ENCODE results near the gene COPB1.

The COPB1 gene

DNA sequence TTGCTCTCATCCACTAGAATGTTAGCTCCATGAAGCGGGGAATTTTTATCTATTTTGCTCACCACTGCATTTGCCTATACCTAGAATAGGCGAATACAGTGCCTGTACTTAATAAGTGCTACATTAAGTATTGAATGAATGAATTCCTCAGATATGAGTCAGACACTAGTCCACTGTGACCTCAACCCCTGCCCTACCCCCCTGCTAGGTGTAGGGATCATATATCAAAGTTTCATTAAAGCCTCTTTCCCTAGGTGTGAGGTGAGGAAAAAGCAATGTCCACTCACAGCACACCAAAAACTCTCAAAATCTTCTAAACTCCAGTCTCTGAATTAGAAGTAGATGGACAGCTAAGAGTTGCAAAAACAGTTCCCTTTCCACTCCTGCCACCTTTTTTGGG is 30.3 kb upstream of the COPB1 start:
- no peak overlapping the region for H3K4me3 ChIP-seq (ENCODE audit: low read depth, low read length)
- DNase-seq (ENCODE audit: low read depth): no peak

DNA sequence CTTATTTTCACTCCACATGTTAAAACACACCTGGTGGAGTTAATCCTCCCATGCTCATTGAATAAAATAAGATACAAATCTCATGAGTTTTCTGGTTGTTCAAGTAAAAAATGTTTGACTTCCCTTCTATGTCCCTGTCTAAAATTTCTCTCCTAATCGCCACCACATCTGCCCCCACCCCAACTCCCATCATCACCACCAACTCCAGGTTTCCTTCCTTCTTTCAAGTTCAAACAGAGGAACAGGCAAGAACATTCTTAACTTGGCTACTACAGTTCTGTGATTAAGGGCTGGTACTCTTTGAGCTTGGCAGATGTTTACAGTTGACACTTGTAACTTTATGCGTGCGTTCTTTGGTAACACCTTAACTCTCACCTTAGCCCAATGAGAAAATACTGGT is 29.7 kb upstream of the COPB1 start:
- TF ChIP-seq POLR2A (IDR thresholded peaks at IDR 0.05; ENCODE audit: extremely low read depth, insufficient read length) (no peak), MYC (IDR thresholded peaks at IDR 0.05; ENCODE audit: low read depth, low read length) (no peak)
- TF ChIP-seq, protein P1, sequence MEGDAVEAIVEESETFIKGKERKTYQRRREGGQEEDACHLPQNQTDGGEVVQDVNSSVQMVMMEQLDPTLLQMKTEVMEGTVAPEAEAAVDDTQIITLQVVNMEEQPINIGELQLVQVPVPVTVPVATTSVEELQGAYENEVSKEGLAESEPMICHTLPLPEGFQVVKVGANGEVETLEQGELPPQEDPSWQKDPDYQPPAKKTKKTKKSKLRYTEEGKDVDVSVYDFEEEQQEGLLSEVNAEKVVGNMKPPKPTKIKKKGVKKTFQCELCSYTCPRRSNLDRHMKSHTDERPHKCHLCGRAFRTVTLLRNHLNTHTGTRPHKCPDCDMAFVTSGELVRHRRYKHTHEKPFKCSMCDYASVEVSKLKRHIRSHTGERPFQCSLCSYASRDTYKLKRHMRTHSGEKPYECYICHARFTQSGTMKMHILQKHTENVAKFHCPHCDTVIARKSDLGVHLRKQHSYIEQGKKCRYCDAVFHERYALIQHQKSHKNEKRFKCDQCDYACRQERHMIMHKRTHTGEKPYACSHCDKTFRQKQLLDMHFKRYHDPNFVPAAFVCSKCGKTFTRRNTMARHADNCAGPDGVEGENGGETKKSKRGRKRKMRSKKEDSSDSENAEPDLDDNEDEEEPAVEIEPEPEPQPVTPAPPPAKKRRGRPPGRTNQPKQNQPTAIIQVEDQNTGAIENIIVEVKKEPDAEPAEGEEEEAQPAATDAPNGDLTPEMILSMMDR (IDR thresholded peaks at IDR 0.05; ENCODE audit: low read depth, low read length): no peak
- TF ChIP-seq, protein P2, sequence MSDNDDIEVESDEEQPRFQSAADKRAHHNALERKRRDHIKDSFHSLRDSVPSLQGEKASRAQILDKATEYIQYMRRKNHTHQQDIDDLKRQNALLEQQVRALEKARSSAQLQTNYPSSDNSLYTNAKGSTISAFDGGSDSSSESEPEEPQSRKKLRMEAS (IDR thresholded peaks at IDR 0.05; ENCODE audit: low read depth, low read length): no peak
- DNase-seq (ENCODE audit: low read depth): no peak
- no peak overlapping the region for H3K4me3 ChIP-seq (ENCODE audit: low read depth, low read length)

More for the DNA sequence above, 30.3 kb upstream of the COPB1 start:
- TF ChIP-seq, protein P2 (IDR thresholded peaks at IDR 0.05; ENCODE audit: low read depth, low read length): no peak
- no peak for TF ChIP-seq MYC (IDR thresholded peaks at IDR 0.05; ENCODE audit: low read depth, low read length)
- no peak for TF ChIP-seq POLR2A (IDR thresholded peaks at IDR 0.05; ENCODE audit: extremely low read depth, insufficient read length)
- TF ChIP-seq, protein P1 (IDR thresholded peaks at IDR 0.05; ENCODE audit: low read depth, low read length): no peak

DNA sequence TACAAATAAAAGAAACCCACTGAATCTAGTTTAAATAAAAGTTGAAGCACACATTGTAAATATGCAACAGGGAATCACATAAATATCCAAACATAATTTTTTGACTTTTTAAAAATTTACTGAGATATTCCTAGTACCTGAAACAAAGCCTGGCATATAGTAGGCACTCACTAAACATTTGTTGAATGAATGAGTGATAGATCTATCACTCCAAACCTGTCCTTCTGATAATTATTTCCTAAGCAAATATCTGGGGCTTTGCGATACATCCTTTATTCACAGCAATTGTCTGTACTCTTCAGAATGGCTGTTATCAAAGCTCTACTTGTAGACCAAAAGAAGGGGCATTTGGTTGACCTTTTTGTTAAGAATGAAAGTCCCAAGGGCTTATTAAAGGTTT is 23.2 kb upstream of the COPB1 start:
- DNase-seq (ENCODE audit: low read depth): no peak
- H3K4me3 ChIP-seq (ENCODE audit: low read depth, low read length): no peak overlapping the region
- TF ChIP-seq, protein P2 (IDR thresholded peaks at IDR 0.05; ENCODE audit: low read depth, low read length): no peak
- TF ChIP-seq, protein P1 (IDR thresholded peaks at IDR 0.05; ENCODE audit: low read depth, low read length): no peak
- TF ChIP-seq MYC (IDR thresholded peaks at IDR 0.05; ENCODE audit: low read depth, low read length) (no peak), POLR2A (IDR thresholded peaks at IDR 0.05; ENCODE audit: extremely low read depth, insufficient read length) (no peak)

DNA sequence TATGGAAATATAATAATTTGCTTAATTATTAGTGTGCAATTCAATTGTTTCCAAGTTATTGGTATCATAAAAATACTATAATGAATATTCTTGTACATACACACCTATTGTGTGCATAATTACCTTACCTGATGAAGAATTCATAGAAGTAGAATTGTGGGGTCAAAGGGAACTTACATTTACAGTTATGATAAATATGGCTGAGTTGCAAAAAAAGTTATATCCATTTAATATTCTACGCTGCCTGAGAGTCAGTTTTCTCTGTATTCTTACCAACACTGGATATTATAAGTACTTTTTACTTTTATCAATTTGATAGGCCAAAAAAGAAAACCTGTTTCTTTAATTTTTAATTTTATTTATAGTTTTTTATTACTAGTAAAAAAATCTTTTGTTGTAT is 22.6 kb upstream of the COPB1 start:
- no peak for TF ChIP-seq MYC (IDR thresholded peaks at IDR 0.05; ENCODE audit: low read depth, low read length)
- no peak for TF ChIP-seq POLR2A (IDR thresholded peaks at IDR 0.05; ENCODE audit: extremely low read depth, insufficient read length)
- DNase-seq (ENCODE audit: low read depth): no peak
- H3K4me3 ChIP-seq (ENCODE audit: low read depth, low read length): no peak overlapping the region

DNA sequence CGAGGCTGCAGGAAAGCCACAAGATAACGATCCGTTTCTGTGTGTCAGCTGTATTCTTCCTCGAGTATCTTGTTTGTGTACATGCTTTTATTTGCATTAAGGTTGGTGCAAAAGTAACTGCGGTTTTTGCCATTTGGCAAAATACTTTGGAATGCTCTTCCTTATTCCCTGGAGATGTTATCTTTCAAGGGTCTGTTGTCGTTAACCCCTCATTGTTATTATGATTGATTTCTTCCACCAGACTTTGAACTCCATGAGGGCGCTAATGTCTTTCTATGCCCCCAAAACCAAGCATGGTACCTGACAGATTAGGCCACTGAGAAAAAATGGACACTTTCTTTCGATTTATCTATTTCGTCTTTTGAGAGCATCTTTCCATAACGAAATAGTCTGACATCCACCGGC is 21.1 kb upstream of the COPB1 start:
- H3K4me3 ChIP-seq (ENCODE audit: low read depth, low read length): peak overlapping the region; percentile 99
- DNase-seq (ENCODE audit: low read depth): no peak
- TF ChIP-seq, protein P2 (IDR thresholded peaks at IDR 0.05; ENCODE audit: low read depth, low read length): 0 out of 2 replicates have a peak, but pooled peaks have one; percentile 11
- TF ChIP-seq, protein P1 (IDR thresholded peaks at IDR 0.05; ENCODE audit: low read depth, low read length): no peak
- TF ChIP-seq MYC (IDR thresholded peaks at IDR 0.05; ENCODE audit: low read depth, low read length) (0 out of 2 replicates have a peak, but pooled peaks have one; percentile 11), POLR2A (IDR thresholded peaks at IDR 0.05; ENCODE audit: extremely low read depth, insufficient read length) (no peak)

DNA sequence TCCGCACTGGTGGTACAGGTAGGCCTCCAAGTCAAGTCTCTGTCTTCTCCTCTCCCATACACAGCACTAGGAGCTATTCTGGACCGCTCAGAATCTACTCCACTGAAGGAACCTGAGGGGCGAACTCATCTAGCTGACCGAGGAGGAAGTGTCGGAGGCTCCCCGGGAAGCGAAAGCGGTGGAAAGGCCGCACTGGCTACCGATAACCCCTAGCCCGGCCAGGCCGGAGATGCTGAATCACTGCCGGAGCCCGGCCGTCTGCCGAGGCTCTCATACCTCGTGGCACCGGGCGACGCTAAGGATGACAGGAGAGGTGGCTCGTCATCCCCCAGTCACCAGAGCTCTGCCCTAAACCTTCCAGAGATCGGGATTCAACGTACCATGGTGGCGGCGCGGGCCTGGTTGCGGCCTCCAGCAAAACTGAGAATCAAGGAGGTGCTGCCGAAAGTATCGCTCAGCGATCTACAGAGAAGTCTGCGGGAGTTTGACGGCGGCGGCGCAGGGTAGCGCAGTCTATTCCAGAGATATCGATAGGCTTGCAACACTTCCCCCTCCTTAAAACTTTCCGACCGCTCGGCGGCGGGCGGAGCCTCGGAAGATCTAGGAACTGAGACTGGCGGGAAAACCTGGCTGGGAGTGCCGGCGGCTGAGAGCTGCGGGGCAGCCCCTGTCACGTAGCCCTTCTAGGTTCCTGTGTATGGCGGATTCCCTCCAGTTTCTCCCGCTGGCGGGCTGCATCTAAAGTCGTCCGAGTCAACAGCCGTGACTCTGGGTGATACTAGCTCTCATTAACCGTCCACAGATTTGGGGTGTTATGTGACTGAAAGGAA is 20.5 kb upstream of the COPB1 start, which contains the start of gene PSMA1:
Gene PSMA1 (minus strand): TSS at position 470 of the 830 bp plus-strand sequence. CDS start 87 bp downstream, at position 383.
- peak; percentile 98 for DNase-seq (ENCODE audit: low read depth)
- peak within 1 kb of the TSS; percentile 99 for H3K4me3 ChIP-seq (ENCODE audit: low read depth, low read length)
- peak; percentile 82 for TF ChIP-seq MYC (IDR thresholded peaks at IDR 0.05; ENCODE audit: low read depth, low read length)
- TF ChIP-seq, protein P2 (IDR thresholded peaks at IDR 0.05; ENCODE audit: low read depth, low read length): peak; percentile 49; the same call in 1 of the 2 replicates
- TF ChIP-seq, protein P1 (IDR thresholded peaks at IDR 0.05; ENCODE audit: low read depth, low read length): no peak
- peak; percentile 90 for TF ChIP-seq POLR2A (IDR thresholded peaks at IDR 0.05; ENCODE audit: extremely low read depth, insufficient read length)
